NOMO-1 treated with DMSO at 0.1 percent for 48 hours (cell line): ENCODE results near the gene FDX2.
"Not testable (repeated sequence)": the region's sequence is repeated elsewhere in the genome, so short reads cannot be mapped to it uniquely, and the experiment has no call there.

Experiments used
- DNase-seq: peaks from one replicate; lab custom pipeline; 2025; ENCODE audit not compliant: unreplicated experiment; lab: John Stamatoyannopoulos, UW

Gene FDX2

GRCh38 chr19:10315335-10316214 is at the start of gene FDX2:
Gene FDX2 (minus strand): TSS chr19:10316015. CDS start chr19:10315996, 19 bp downstream.
- peak; percentile 64 for DNase-seq

- DNase-seq = no peak
These were observed 49.7 kb upstream of the FDX2 start for GRCh38 chr19:10365518-10365917.

GRCh38 chr19:10364644-10365043 is 48.8 kb upstream of the FDX2 start:
- no peak for DNase-seq

- DNase-seq = no peak
These were observed 48.0 kb upstream of the FDX2 start for GRCh38 chr19:10363789-10364281.

- no peak for DNase-seq
These were observed 46.4 kb upstream of the FDX2 start for GRCh38 chr19:10362259-10362658.

- no peak for DNase-seq
These were observed 45.8 kb upstream of the FDX2 start for GRCh38 chr19:10361569-10362011.

GRCh38 chr19:10356431-10356830 is 40.6 kb upstream of the FDX2 start:
- DNase-seq = no peak

GRCh38 chr19:10353793-10354391 is 38.1 kb upstream of the FDX2 start:
- no peak for DNase-seq

- no peak for DNase-seq
These were observed 37.2 kb upstream of the FDX2 start for GRCh38 chr19:10352764-10353671.

- DNase-seq = peak; percentile 95
These were observed 30.7 kb upstream of the FDX2 start for GRCh38 chr19:10346509-10346908.

GRCh38 chr19:10344780-10345179 is 29.0 kb upstream of the FDX2 start:
- no peak for DNase-seq

- DNase-seq = no peak
These were observed 27.7 kb upstream of the FDX2 start for GRCh38 chr19:10343495-10343894.

GRCh38 chr19:10339977-10340376 is 24.2 kb upstream of the FDX2 start:
- DNase-seq = no peak

GRCh38 chr19:10339380-10339960 is 23.7 kb upstream of the FDX2 start, which contains the start of gene ICAM3:
Gene ICAM3 (minus strand): TSS chr19:10339624. CDS start chr19:10339614, 10 bp downstream.
- DNase-seq = peak; percentile 73

GRCh38 chr19:10338940-10339339 is 23.1 kb upstream of the FDX2 start:
- no peak for DNase-seq

GRCh38 chr19:10336725-10337124 is 20.9 kb upstream of the FDX2 start:
- DNase-seq = not testable (repeated sequence)

GRCh38 chr19:10335352-10335985 is 19.7 kb upstream of the FDX2 start:
- DNase-seq = no peak

- peak; percentile 86 for DNase-seq
These were observed 19.0 kb upstream of the FDX2 start for GRCh38 chr19:10334588-10335351.
